Muscle of back (tissue), 13 donors: ENCODE measurements around the gene ALDH16A1. TPM values are rescaled to one million over a fixed set of nuclear protein-coding genes. Genes with fewer than 3 reads are reported as not detected.

Experiments
- DNase-seq, 3 donors: peaks; one replicate each; pipeline versions ENCODE4 v3.0.0 to v3.0.0-alpha.2; 2013
- long read RNA-seq, 9 donors: transcript quantifications; one replicate each; lab custom pipeline, GENCODE V29; 2026
- polyA plus RNA-seq, 10 donors: library from polyadenylated mRNA; unstranded; fragments of 120-200 nt; gene quantifications; one replicate each; pipeline ENCODE4 v1.2.1, GENCODE V29; 2013; ENCODE audit not compliant: insufficient read length in 10 of 10

ALDH16A1 gene
- 10 to 100 TPM in 7 of 10 donors, 1 to 10 TPM in 3; 6.0 to 17.8 (median 10.6) TPM for polyA plus RNA-seq
- long read RNA-seq, donor 1, partial matches to known transcripts = 0 of 1 reads
- long read RNA-seq, donor 1, other reads (novel, unspliced or antisense) = 0 of 1 reads
- long read RNA-seq, donor 2, partial matches to known transcripts = 0 of 2 reads
- long read RNA-seq, donor 2, other reads (novel, unspliced or antisense) = 0 of 2 reads
- long read RNA-seq, donor 3 = 0 reads
- long read RNA-seq, donor 4, partial matches to known transcripts = 0 of 2 reads
- long read RNA-seq, donor 4, other reads (novel, unspliced or antisense) = 0 of 2 reads
- long read RNA-seq, donor 5, partial matches to known transcripts = 0 of 1 reads
- long read RNA-seq, donor 5, other reads (novel, unspliced or antisense) = 0 of 1 reads
- long read RNA-seq, donor 6, partial matches to known transcripts = 0 of 1 reads
- long read RNA-seq, donor 6, other reads (novel, unspliced or antisense) = 0 of 1 reads
- long read RNA-seq, donor 7, partial matches to known transcripts = 0 of 1 reads
- long read RNA-seq, donor 7, other reads (novel, unspliced or antisense) = 0 of 1 reads
- long read RNA-seq, donor 8 = 0 reads
- long read RNA-seq, donor 9 = 0 reads

GRCh38 chr19:49453013-49453756 is at the start of gene ALDH16A1:
Gene ALDH16A1 (plus strand): TSS chr19:49453225. CDS start chr19:49453332, 107 bp downstream.
- DNase-seq = peak; percentile 98 to 99 (median 98)

DNA sequence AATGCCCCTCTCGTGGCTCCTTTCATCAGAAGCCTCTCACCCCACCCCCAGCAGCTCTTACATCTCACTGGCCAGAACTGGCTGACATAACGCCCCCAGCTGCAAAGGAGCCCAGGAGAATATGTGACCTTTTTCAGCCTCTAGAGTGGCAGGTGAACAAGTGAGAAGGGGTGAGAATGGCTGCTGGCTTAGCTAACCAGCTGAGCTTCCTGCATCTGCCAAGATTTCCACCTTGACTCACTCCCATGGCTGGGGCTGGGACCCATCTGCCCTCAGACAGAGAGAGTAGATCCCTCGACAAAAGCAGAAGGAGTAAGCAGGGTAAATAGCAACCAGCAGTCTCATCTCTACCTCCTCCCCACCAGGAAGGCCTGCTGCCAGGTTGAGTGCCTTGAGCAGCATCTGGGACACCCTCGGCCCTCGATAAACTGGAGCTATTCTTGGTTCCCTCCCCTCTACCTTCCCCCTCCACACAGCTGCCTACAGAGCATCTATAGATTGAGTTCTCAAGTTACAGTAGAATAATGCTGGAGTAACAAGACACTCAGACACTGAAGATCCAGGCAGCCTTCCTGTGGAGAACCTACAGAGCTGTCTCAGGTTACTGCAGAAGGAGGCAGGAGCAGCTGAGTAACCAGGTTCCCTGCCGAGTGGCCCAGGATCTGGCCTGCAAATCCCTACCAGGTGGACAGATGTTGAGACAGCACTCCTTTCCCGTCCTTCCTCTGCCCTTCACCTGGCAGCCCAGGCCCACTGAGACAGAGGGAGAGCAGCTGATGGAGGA is 49.4 kb upstream of the ALDH16A1 start:
- peak in 1 of 3 donors; percentile 57 for DNase-seq

DNA sequence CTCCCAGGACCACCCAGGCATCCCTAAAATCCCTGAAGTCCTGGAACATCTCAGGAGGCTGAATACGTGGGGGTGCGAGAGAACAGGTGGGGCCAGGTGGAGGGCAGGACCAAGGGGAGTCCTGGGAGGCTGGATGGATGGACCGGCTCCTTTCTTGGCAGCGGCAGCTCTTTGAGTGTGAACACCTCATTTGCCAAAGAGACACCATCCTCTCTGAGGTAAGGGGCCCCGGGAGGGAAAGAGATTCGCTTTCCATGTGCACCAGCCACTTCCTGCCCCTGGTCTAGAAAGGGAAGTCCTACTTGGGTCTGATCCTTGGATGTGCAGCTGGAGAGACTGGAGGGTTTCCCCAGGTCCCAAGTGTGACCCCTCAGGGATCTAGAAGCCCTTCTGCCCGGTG is 45.9 kb upstream of the ALDH16A1 start:
- DNase-seq = no peak

GRCh38 chr19:49407482-49408015 is 45.5 kb upstream of the ALDH16A1 start:
- DNase-seq = no peak

DNA sequence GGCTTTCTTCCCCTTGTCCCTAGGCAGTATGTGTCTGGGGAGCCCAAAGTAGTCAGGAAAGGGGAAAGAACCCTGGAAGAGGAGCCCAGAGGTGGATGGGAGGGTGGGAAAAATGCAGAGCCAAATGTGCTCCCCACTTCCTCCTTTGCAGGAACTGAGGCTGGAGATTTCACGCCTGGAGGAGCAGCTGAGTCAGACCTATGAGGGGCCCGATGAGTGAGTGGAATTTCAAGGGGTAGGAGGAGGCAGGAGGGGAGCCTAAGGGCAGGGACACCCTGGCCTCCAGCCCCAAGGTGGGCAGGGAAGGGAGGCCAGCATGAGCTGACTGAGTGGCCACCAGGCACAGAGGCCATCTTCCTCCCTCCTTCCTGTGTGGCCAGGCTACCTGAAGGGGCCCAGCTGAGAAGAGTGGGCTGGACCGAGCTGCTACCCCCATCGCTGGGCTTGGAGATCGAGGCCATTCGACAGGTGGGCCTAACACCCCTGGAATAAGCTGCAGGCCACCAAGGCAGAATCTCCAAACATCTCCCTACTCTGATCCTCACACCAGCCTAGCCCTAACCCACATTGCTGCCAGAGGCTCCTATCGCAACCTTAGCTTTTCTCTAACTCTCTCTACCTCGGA is 44.1 kb upstream of the ALDH16A1 start:
- DNase-seq = no peak

GRCh38 chr19:49409441-49410029 is 43.5 kb upstream of the ALDH16A1 start:
- no peak for DNase-seq

GRCh38 chr19:49411681-49412326 is 41.2 kb upstream of the ALDH16A1 start:
- DNase-seq = no peak

GRCh38 chr19:49413348-49413747 is 39.7 kb upstream of the ALDH16A1 start:
- DNase-seq = peak in 2 of 3 donors; percentile 40 to 82

DNA sequence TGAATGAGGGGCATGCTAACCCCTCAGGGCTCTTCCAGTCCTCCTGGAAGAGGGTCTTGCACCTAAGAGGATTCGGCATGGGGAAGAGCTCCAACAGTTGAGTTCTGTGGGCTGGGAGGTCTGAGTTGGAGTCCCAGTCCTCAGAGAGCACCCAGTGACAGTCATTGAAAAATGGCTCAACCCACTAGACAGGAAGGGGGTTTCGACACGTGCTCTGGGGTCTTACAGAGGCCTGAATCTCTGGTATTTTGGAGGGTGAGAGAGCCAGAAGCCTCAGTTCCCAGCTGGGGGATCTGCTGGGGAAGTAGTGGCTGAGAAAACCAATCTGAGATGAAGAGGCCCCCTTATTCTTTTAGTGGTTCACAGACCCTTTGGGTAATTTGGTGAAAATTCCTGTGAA is 38.8 kb upstream of the ALDH16A1 start:
- DNase-seq = no peak

DNA sequence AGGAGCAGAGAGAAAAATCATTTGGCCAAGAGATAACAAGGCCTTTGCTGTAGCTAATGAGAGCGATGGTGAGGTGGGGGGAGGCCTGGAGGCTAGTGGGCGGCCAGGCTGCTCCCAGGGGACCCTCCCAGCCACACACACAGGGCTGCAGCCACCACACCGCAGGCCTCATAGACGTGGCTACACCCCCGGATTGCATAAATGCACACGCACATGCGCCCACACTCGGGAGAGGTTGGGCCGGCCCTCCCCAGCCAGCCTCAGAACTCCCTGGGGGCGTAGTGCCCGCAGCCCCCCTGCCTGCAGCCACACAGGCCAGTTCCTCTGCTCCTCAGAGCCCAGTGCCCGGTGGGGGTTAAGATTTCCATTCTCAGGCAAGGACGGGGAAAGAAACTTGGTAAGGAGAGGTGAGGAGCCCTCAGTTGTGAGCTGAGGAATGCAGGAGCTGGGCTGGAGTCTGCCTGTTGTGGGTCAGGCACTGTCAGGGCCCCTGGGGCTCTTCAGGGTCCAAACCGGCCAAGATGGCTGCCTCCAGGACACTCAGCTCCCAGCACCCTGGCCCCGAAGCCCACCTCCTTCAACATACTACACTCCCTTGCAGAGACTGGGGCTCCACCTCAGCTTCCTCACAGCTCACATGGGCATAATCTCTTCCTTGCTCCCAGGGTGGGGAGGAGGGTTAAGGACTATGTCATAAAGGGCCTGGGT is 37.8 kb upstream of the ALDH16A1 start:
- DNase-seq = no peak

- no peak for DNase-seq
Measured at GRCh38 chr19:49415810-49416200, 37.2 kb upstream of the ALDH16A1 start.

DNA sequence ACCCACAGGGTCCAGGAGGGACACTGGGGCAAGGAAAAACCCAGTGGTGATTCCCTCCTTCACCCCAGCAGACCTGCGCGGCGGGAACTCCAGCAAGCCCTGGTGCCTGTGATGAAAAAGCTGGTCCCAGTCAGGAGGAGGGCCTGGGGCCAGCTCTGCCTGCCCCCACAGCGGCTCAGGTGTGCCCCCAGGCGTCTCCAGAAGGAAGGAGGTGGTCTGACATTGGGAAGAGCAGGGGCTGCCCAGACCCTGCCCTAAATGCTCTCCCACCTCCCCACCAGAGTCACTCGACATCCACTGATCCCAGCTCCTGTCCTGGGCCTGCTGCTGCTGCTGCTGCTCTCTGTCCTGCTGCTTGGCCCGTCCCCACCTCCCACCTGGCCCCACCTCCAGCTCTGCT is 35.9 kb upstream of the ALDH16A1 start:
- no peak for DNase-seq

DNA sequence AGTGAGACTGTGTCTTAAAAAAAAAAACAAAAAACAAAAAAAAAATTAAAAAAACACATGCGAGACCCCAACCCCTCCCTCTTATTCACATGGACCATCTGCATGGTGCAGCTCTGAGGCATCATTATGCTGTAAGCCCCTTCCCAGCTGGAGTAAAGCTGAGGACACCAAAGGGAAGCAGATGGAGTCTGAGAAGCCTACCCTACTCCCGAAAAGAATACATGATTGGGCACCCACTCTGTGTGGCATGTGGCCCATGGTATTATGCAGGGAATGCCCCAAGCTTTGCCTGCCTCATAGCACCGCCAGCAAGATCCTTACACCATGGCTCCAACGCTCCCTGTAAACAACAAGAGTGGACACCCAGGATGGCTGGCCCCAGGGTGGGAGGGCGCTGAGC is 34.5 kb upstream of the ALDH16A1 start:
- DNase-seq = no peak

DNA sequence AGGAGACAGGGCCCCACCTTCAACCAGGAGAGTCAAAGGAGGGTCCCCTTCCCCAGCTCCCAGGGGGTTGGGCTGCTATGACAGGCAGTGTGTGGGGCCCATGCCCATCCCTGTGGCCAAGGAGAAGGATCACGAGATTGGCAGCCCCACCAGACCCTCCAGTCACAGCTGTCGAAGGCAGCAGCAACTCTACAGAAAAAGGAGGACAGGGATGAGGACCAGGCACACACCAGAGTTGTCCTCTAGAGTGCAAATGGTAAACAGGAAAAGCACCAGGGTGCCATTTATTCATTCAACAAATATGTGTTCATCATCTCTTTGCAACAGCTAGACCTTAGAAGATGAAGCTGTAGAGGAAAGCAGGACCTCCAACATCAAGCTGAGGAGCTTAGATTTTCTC is 33.9 kb upstream of the ALDH16A1 start:
- DNase-seq = no peak

DNA sequence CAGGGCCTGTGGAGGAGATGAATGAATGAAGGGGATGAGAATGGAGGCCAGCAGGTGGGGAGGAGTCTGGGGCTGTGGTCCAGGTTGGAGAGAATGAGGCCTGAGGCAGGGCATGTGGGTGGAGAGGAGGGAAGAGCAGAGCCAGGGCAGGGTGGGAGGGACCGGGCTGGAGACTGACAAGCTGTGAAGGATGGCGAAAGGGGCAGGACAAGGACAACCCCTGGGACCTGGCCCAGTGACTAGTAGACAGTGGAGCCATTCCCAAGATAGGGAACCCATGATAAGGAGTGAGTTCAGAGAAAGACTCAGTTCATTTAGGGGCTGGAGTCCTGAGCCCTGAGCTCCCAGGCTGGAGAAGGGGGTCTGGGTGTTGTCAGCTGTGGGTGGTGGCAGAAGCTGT is 32.8 kb upstream of the ALDH16A1 start:
- no peak for DNase-seq

DNA sequence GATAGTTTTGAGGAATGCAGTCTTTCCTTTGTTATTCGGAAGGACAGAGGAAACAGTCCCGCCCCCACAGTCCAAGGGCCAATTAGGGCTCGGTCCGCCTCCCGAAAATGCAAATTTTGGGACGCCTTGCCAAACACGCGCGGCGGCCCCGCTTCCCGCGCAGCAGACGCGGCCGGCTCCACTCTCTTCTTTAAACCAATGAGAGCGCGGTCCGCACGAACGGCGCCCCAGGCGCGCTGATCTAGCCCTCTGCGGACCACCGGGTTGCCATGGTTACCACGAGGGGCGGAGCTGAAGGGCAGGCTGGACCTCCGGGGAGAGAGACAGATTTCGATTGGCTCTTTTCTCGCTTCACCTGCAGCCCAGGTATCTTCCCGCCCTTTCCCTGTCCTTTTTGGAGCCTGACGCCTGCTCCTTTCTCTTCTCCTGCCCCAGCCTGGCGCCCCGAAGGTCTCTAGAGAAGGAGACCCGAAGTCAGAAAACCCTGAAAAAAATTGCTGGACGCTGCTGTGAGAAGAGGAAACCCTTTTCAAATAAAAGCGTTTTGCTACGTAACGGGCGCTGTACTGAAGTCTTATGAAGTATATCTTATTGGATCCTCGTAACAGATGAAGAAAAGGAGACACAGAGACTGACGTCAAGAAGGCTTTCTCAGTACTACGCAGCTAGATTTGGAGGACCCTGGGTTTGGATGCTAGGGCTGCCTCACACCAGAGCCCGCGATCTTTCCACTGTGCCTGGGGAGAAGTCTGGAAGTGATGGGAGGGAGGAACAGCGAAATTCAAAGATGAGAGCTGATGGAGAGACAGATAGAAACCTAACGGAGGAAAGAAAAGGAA is 31.8 kb upstream of the ALDH16A1 start:
- peak in 2 of 3 donors; percentile 69 to 84 for DNase-seq

- no peak for DNase-seq
Measured at GRCh38 chr19:49421878-49422202, 31.2 kb upstream of the ALDH16A1 start.

GRCh38 chr19:49422407-49423070 is 30.5 kb upstream of the ALDH16A1 start:
- DNase-seq = peak in 1 of 3 donors; percentile 59
